ENCODE data around the gene CDKN1B. TPM values are rescaled to one million over a fixed set of nuclear protein-coding genes. Genes with fewer than 3 reads are reported as not detected.

CDKN1B gene
- total and polyA plus RNA-seq, 2 of the 13 experiments (the other 11 are each of a cell fraction or from before 2014, with no cell fraction given): 20.1 to 37.2 TPM

- TF ChIP-seq MEF2D (CRISPR knock-in tag; IDR thresholded peaks at IDR 0.05): no peak
Observed at GRCh38 chr12:12704593-12705230, 12.5 kb upstream of the CDKN1B start (continued).

DNA sequence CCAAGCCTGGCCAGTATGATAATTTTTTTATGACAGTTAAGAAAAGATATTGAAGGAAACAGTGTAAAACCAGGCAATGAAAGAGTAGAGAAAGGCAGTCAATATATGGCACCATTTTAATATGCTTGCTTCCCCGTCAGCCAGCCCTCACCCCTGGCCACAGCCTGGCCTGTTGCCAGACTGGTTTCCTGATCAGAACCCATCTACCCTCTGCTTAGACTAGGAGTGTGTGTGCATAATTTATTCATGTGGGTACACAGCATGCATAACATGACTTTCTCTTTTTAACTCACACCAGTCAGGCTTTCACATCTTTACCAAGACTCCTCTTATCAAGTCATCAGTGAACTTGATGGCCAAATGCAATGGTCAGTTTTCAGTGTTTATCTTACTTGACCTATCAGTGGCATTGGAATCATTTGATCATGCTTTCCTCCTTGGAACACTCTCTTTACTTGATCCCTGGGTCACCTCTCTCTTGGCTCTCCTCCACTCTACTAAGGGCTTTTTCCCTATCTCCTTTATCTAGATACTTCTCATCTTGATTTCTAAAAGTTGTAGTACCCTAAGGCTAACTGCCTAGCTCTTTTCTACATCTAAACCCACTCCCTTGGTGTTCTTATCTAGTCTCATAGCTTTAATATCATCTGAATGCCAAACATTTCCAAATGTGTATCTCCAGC lies 11.2 kb upstream of the CDKN1B start:
- DNase-seq (ENCODE audit: low spot score) (no peak), FAIRE-seq (no peak), ATAC-seq (no peak)
- Histone ChIP-seq H3K27me3 (ENCODE audit: control insufficient read depth in 1 of 2, insufficient read depth in 2 of 2, low read length in 2 of 2) (no peaks in the 10 kb centered on the region; a peak in 1 of 5 replicates), H3K4me1 (ENCODE audit: insufficient read depth, low read length) (peaks cover 25% of the 10 kb centered on the region), H3K4me3 (replicated peaks in 1 of 3; ENCODE audit: insufficient read depth in 1 of 3, low read depth in 2 of 3, low read length in 3 of 3) (no peak overlapping the region), H3K9me3 (ENCODE audit: low read length) (no peaks in the 10 kb centered on the region), H2AFZ (ENCODE audit: low read length) (no peak overlapping the region), H3K27ac (ENCODE audit: extremely low read length, insufficient read depth, low read length) (no peak overlapping the region), H4K20me1 (ENCODE audit: insufficient read depth, low read length) (no peaks in the 10 kb centered on the region), H3K36me3 (replicated peaks in 1 of 2; ENCODE audit: control insufficient read depth in 1 of 2, insufficient read depth in 2 of 2, low read length in 2 of 2) (no peaks in the 10 kb centered on the region), H3K4me2 (ENCODE audit: low read depth, low read length) (no peak overlapping the region), H3K79me2 (ENCODE audit: insufficient read depth, low read length) (no peaks in the 10 kb centered on the region), H3K9ac (ENCODE audit: insufficient read depth, low read depth, low read length) (no peak overlapping the region)
- CTCF ChIA-PET (ENCODE audit: low intra/inter-chr PET ratio, low total read pairs): interaction anchor here (0.7 to 1.6 kb wide), 2 partner anchors 341 to 371 kb away, joined by 4 to 5 read pairs; no protein-coding TSS in a partner anchor
- no TSS peak for BruUV-seq (replicated peaks)
- POLR2A ChIA-PET: no interaction called here
- in situ Hi-C loops (cut with HindIII; ENCODE audit: extremely low pct_ligation_motif_present, low pct_unique_long_range_greater_than_20kb) (loop anchor here (5.0 to 25.0 kb wide), 3 partner anchors 61 to 619 kb away; no protein-coding TSS in a partner anchor), intact Hi-C loops (cut with micrococcal nuclease; ENCODE audit: unreplicated experiment) (loop anchor here (10.0 kb wide), 1 partner anchor 1121 kb away; no protein-coding TSS in a partner anchor)
- WGBS (ENCODE audit: low lambda C conversion rate): 80% methylated on average over 1 of the region's 1 CpG
- TF ChIP-seq, protein P1, sequence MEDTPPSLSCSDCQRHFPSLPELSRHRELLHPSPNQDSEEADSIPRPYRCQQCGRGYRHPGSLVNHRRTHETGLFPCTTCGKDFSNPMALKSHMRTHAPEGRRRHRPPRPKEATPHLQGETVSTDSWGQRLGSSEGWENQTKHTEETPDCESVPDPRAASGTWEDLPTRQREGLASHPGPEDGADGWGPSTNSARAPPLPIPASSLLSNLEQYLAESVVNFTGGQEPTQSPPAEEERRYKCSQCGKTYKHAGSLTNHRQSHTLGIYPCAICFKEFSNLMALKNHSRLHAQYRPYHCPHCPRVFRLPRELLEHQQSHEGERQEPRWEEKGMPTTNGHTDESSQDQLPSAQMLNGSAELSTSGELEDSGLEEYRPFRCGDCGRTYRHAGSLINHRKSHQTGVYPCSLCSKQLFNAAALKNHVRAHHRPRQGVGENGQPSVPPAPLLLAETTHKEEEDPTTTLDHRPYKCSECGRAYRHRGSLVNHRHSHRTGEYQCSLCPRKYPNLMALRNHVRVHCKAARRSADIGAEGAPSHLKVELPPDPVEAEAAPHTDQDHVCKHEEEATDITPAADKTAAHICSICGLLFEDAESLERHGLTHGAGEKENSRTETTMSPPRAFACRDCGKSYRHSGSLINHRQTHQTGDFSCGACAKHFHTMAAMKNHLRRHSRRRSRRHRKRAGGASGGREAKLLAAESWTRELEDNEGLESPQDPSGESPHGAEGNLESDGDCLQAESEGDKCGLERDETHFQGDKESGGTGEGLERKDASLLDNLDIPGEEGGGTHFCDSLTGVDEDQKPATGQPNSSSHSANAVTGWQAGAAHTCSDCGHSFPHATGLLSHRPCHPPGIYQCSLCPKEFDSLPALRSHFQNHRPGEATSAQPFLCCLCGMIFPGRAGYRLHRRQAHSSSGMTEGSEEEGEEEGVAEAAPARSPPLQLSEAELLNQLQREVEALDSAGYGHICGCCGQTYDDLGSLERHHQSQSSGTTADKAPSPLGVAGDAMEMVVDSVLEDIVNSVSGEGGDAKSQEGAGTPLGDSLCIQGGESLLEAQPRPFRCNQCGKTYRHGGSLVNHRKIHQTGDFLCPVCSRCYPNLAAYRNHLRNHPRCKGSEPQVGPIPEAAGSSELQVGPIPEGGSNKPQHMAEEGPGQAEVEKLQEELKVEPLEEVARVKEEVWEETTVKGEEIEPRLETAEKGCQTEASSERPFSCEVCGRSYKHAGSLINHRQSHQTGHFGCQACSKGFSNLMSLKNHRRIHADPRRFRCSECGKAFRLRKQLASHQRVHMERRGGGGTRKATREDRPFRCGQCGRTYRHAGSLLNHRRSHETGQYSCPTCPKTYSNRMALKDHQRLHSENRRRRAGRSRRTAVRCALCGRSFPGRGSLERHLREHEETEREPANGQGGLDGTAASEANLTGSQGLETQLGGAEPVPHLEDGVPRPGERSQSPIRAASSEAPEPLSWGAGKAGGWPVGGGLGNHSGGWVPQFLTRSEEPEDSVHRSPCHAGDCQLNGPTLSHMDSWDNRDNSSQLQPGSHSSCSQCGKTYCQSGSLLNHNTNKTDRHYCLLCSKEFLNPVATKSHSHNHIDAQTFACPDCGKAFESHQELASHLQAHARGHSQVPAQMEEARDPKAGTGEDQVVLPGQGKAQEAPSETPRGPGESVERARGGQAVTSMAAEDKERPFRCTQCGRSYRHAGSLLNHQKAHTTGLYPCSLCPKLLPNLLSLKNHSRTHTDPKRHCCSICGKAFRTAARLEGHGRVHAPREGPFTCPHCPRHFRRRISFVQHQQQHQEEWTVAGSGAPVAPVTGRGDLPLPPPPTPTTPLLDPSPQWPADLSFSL (CRISPR knock-in tag; IDR thresholded peaks at IDR 0.05): no peak
- TF ChIP-seq PITX1 (CRISPR knock-in tag; IDR thresholded peaks at IDR 0.05): no peak
- no peak for TF ChIP-seq MYC (CRISPR knock-in tag; IDR thresholded peaks at IDR 0.05; ENCODE audit: borderline replicate concordance)
- no peak for TF ChIP-seq RNF219 (CRISPR knock-in tag; IDR thresholded peaks at IDR 0.05)
- no peak for TF ChIP-seq BRCA1 (CRISPR knock-in tag; IDR thresholded peaks at IDR 0.05)
- TF ChIP-seq TFDP1 (CRISPR knock-in tag; IDR thresholded peaks at IDR 0.05; ENCODE audit: borderline replicate concordance): no peak
- no peak for TF ChIP-seq KDM4B (CRISPR knock-in tag; IDR thresholded peaks at IDR 0.05)
- TF ChIP-seq GPN1 (CRISPR knock-in tag; IDR thresholded peaks at IDR 0.05; ENCODE audit: borderline replicate concordance): no peak
- TF ChIP-seq ZNF772 (CRISPR knock-in tag; IDR thresholded peaks at IDR 0.05): no peak
- TF ChIP-seq ZNF746 (CRISPR knock-in tag; IDR thresholded peaks at IDR 0.05): no peak
- no peak for TF ChIP-seq ZNF644 (CRISPR knock-in tag; IDR thresholded peaks at IDR 0.05; ENCODE audit: low read depth)
